CD8-positive, alpha-beta memory T cell (primary cell): ENCODE measurements around the gene KCNJ9. TPM values are rescaled to one million over a fixed set of nuclear protein-coding genes. Genes with fewer than 3 reads are reported as not detected.

Source experiments
- CTCF ChIA-PET: fragments of 350-600 bp; sonication (Branson Sonifier 250); formaldehyde crosslinking; loops from one replicate; lab custom pipeline; 2021; ENCODE audit warnings: antibody characterized with exemption; lab: Charles Lee
- POLR2A ChIA-PET: fragments of 350-600 bp; sonication (Branson Sonifier 250); formaldehyde crosslinking; loops from one replicate; lab custom pipeline; 2021; ENCODE audit warnings: antibody characterized with exemption; lab: Charles Lee
- DNase-seq, 5 donors: peaks; one replicate each; pipeline versions ENCODE4 v3.0.0 to v3.0.0-alpha.2; 2020 to 2022; ENCODE audit warnings: mixed read lengths in 1 of 5
- H3K27ac ChIP-seq: one replicate; pipeline ENCODE4 v1.7.0; 2013; ENCODE audit warnings: low read depth, mild to moderate bottlenecking, low read length, moderate library complexity
- H3K27me3 ChIP-seq: 2 replicates; pipeline ENCODE4 v1.7.0; 2013; ENCODE audit warnings: low read length, mild to moderate bottlenecking; ENCODE audit not compliant: insufficient read depth, poor library complexity, severe bottlenecking
- H3K36me3 ChIP-seq: 2 replicates; pipeline ENCODE4 v1.7.0; 2013; ENCODE audit warnings: mild to moderate bottlenecking, low read length, moderate library complexity; ENCODE audit not compliant: insufficient read depth
- H3K4me1 ChIP-seq: 2 replicates; pipeline ENCODE4 v1.7.0; 2013; ENCODE audit warnings: mild to moderate bottlenecking, low read length, moderate library complexity; ENCODE audit not compliant: insufficient read depth
- H3K4me3 ChIP-seq: 2 replicates; pipeline ENCODE4 v1.7.0; 2013; ENCODE audit warnings: mild to moderate bottlenecking, low read length
- H3K9me3 ChIP-seq: 2 replicates; pipeline ENCODE4 v1.7.0; 2013; ENCODE audit warnings: mild to moderate bottlenecking, low read length
- H3K27ac Mint-ChIP-seq, 8 donors: one replicate each; pipeline ENCODE4 v1.8.0; 2020 to 2021; ENCODE audit warnings: mixed read lengths in 8 of 8, mild to moderate bottlenecking in 6 of 8, inconsistent platforms in 3 of 8, moderate library complexity in 3 of 8
- H3K27me3 Mint-ChIP-seq, 2 donors: one replicate each; pipeline ENCODE4 v1.8.0; 2020 to 2021; ENCODE audit warnings: mixed read lengths in 2 of 2, mild to moderate bottlenecking in 1 of 2, moderate library complexity in 1 of 2
- H3K36me3 Mint-ChIP-seq, 3 donors: one replicate each; pipeline ENCODE4 v1.8.0; 2020 to 2021; ENCODE audit warnings: mixed read lengths in 3 of 3, inconsistent platforms in 1 of 3, mild to moderate bottlenecking in 1 of 3
- H3K4me1 Mint-ChIP-seq, 3 donors: one replicate each; pipeline ENCODE4 v1.8.0; 2020 to 2021; ENCODE audit warnings: mixed read lengths in 3 of 3, inconsistent platforms in 1 of 3, mild to moderate bottlenecking in 1 of 3
- H3K4me3 Mint-ChIP-seq, 7 donors: one replicate each; pipeline ENCODE4 v1.8.0; 2020 to 2021; ENCODE audit warnings: mixed read lengths in 7 of 7, mild to moderate bottlenecking in 6 of 7, moderate library complexity in 4 of 7, inconsistent platforms in 2 of 7
- H3K9me3 Mint-ChIP-seq, 5 donors: one replicate each; pipeline ENCODE4 v1.8.0; 2020 to 2022; ENCODE audit warnings: mixed read lengths in 5 of 5, mild to moderate bottlenecking in 3 of 5, moderate library complexity in 2 of 5, inconsistent platforms in 1 of 5
- polyA plus RNA-seq: library from polyadenylated mRNA; unstranded; fragments of 300-500 nt; fragmentation: Illumina TruSeq; gene quantifications from one replicate; pipeline ENCODE4 v1.2.3, GENCODE V29; 2021
- total RNA-seq, 2 experiments: library from RNA; stranded (reverse); gene quantifications; one replicate each; pipeline ENCODE4 v1.2.3, GENCODE V29; 2021

Gene KCNJ9
- total RNA-seq, result under 1 TPM in 1 of 2 experiments, not detected in 1; 0.04 TPM
- not detected for polyA plus RNA-seq

- Histone ChIP-seq H3K4me1 (peaks cover 3% of the 10 kb centered on the region), H3K4me3 (no peak within 1 kb of the TSS), H3K27me3 (peaks cover 42% of the 10 kb centered on the region), H3K36me3 (no peaks in the 10 kb centered on the region), H3K27ac (no peak within 1 kb of the TSS), H3K9me3 (no peaks in the 10 kb centered on the region)
- peaks cover 35 to 56% of the 10 kb centered on the region in 2 donors for H3K27me3 Mint-ChIP-seq
- H3K27ac Mint-ChIP-seq, result peak within 1 kb of the TSS in 1 of 8 donors; percentile 14
- H3K9me3 Mint-ChIP-seq, result no peaks in the 10 kb centered on the region
- CTCF ChIA-PET, result interaction anchor here (1.1 to 6.9 kb wide), 5 partner anchors 9 to 295 kb away, joined by 3 to 63 read pairs (median 4); partner anchors contain the start of gene KCNJ10
- peaks cover 0 to 7% (median 0%) of the 10 kb centered on the region in 3 donors for H3K36me3 Mint-ChIP-seq
- no peak for DNase-seq
- peaks cover 10 to 14% (median 14%) of the 10 kb centered on the region in 3 donors for H3K4me1 Mint-ChIP-seq
- H3K4me3 Mint-ChIP-seq, result no peak within 1 kb of the TSS
- POLR2A ChIA-PET, result interaction anchor here (1.0 kb wide), 1 partner anchor 17 kb away, joined by 3 read pairs; the partner anchor contains the start of gene IGSF8
Observed at GRCh38 chr1:160081261-160081936, at the start of gene KCNJ9. Gene KCNJ9, plus strand, starts transcription at chr1:160081538. Its CDS starts 2,493 bp downstream, at chr1:160084031.

- H3K27me3 Mint-ChIP-seq, result no peaks in the 10 kb centered on the region
- Histone ChIP-seq H3K27ac (peak overlapping the region; percentile 48), H3K36me3 (no peaks in the 10 kb centered on the region), H3K4me1 (peaks cover 25% of the 10 kb centered on the region), H3K4me3 (peak overlapping the region; percentile 66), H3K27me3 (no peaks in the 10 kb centered on the region), H3K9me3 (no peaks in the 10 kb centered on the region)
- H3K9me3 Mint-ChIP-seq, result no peaks in the 10 kb centered on the region
- POLR2A ChIA-PET, result interaction anchor here (0.5 to 2.0 kb wide), 4 partner anchors 38 to 1947 kb away, joined by 3 to 6 read pairs (median 3); partner anchors contain the start of genes IGSF8 and KCNJ10
- H3K4me1 Mint-ChIP-seq, result peaks cover 37 to 54% (median 43%) of the 10 kb centered on the region in 3 donors
- CTCF ChIA-PET, result interaction anchor here (0.9 to 5.1 kb wide), 4 partner anchors 14 to 251 kb away, joined by 4 to 34 read pairs (median 14); partner anchors contain the start of gene DUSP23
- DNase-seq, result no peak
- H3K36me3 Mint-ChIP-seq, result peaks cover 0 to 11% (median 0%) of the 10 kb centered on the region in 3 donors
- peak overlapping the region; percentile 73 to 98 (median 95) for H3K27ac Mint-ChIP-seq
- H3K4me3 Mint-ChIP-seq, result peak overlapping the region; percentile 93 to 99 (median 96)
Observed at GRCh38 chr1:160032165-160032820, 49.0 kb upstream of the KCNJ9 start.

- H3K4me3 ChIP-seq, result no peak overlapping the region
- DNase-seq, result no peak
- ChIA-PET CTCF (interaction anchor here (1.3 kb wide), 1 partner anchor 14 kb away, joined by 3 read pairs; no protein-coding TSS in a partner anchor), POLR2A (no interaction called here)
- Mint-ChIP-seq H3K4me3 (no peak overlapping the region), H3K27ac (no peak overlapping the region), H3K36me3 (peaks cover 0 to 3% (median 3%) of the 10 kb centered on the region in 3 donors), H3K4me1 (no peaks in the 10 kb centered on the region), H3K27me3 (peaks cover 0 to 24% of the 10 kb centered on the region in 2 donors), H3K9me3 (no peaks in the 10 kb centered on the region)
- H3K27ac ChIP-seq, result no peak overlapping the region
- H3K9me3 ChIP-seq, result no peaks in the 10 kb centered on the region
- no peaks in the 10 kb centered on the region for H3K4me1 ChIP-seq
- H3K27me3 ChIP-seq, result no peaks in the 10 kb centered on the region
- no peaks in the 10 kb centered on the region for H3K36me3 ChIP-seq
Observed at GRCh38 chr1:160040476-160040875, 40.9 kb upstream of the KCNJ9 start.

GRCh38 chr1:160043543-160043942 lies 37.8 kb upstream of the KCNJ9 start:
- Histone ChIP-seq H3K27me3 (no peaks in the 10 kb centered on the region), H3K4me1 (peaks cover 10% of the 10 kb centered on the region), H3K4me3 (no peak overlapping the region), H3K36me3 (no peaks in the 10 kb centered on the region), H3K9me3 (no peaks in the 10 kb centered on the region), H3K27ac (no peak overlapping the region)
- no peaks in the 10 kb centered on the region for H3K9me3 Mint-ChIP-seq
- H3K36me3 Mint-ChIP-seq, result peaks cover 0 to 2% (median 0%) of the 10 kb centered on the region in 3 donors
- peaks cover 10 to 41% of the 10 kb centered on the region in 2 donors for H3K27me3 Mint-ChIP-seq
- no peak for DNase-seq
- H3K4me3 Mint-ChIP-seq, result no peak overlapping the region
- H3K4me1 Mint-ChIP-seq, result peaks cover 10 to 11% (median 10%) of the 10 kb centered on the region in 3 donors
- CTCF ChIA-PET, result interaction anchor here (1.5 kb wide), 1 partner anchor 42 kb away, joined by 4 read pairs; no protein-coding TSS in a partner anchor
- no peak overlapping the region for H3K27ac Mint-ChIP-seq
- POLR2A ChIA-PET, result no interaction called here

- no peaks in the 10 kb centered on the region for H3K27me3 ChIP-seq
- Mint-ChIP-seq H3K4me3 (no peak overlapping the region), H3K4me1 (peaks cover 10 to 11% (median 10%) of the 10 kb centered on the region in 3 donors), H3K9me3 (no peaks in the 10 kb centered on the region), H3K27me3 (peaks cover 12 to 55% of the 10 kb centered on the region in 2 donors), H3K27ac (no peak overlapping the region), H3K36me3 (no peaks in the 10 kb centered on the region)
- H3K27ac ChIP-seq, result no peak overlapping the region
- H3K4me3 ChIP-seq, result no peak overlapping the region
- ChIA-PET CTCF (interaction anchor here (0.7 to 4.5 kb wide), 9 partner anchors 11 to 207 kb away, joined by 3 to 63 read pairs (median 9); partner anchors contain the start of genes KCNJ9 and PIGM), POLR2A (no interaction called here)
- DNase-seq, result no peak
- H3K36me3 ChIP-seq, result no peaks in the 10 kb centered on the region
- H3K9me3 ChIP-seq, result no peaks in the 10 kb centered on the region
- peaks cover 10% of the 10 kb centered on the region for H3K4me1 ChIP-seq
Observed at GRCh38 chr1:160045653-160046052, 35.7 kb upstream of the KCNJ9 start.

GRCh38 chr1:160046494-160047110 lies 34.7 kb upstream of the KCNJ9 start:
- ChIA-PET POLR2A (interaction anchor here (1.1 kb wide), 1 partner anchor 52 kb away, joined by 4 read pairs; the partner anchor contains the start of gene IGSF8), CTCF (interaction anchor here (1.0 to 4.5 kb wide), 19 partner anchors 9 to 257 kb away, joined by 3 to 63 read pairs (median 4); partner anchors contain the start of genes KCNJ10, KCNJ9 and PIGM)
- peaks cover 3% of the 10 kb centered on the region for H3K27me3 ChIP-seq
- H3K27ac Mint-ChIP-seq, result peak overlapping the region in 3 of 8 donors; percentile 20 to 78 (median 62)
- peaks cover 13 to 60% of the 10 kb centered on the region in 2 donors for H3K27me3 Mint-ChIP-seq
- peaks cover 10% of the 10 kb centered on the region for H3K4me1 ChIP-seq
- no peaks in the 10 kb centered on the region for H3K9me3 ChIP-seq
- peak overlapping the region; percentile 7 for H3K4me3 ChIP-seq
- H3K9me3 Mint-ChIP-seq, result no peaks in the 10 kb centered on the region
- peak overlapping the region in 6 of 7 donors; percentile 59 to 80 (median 72) for H3K4me3 Mint-ChIP-seq
- H3K36me3 ChIP-seq, result no peaks in the 10 kb centered on the region
- H3K4me1 Mint-ChIP-seq, result peaks cover 10 to 11% (median 10%) of the 10 kb centered on the region in 3 donors
- H3K27ac ChIP-seq, result no peak overlapping the region
- peak in 3 of 5 donors; percentile 39 to 62 (median 56) for DNase-seq
- H3K36me3 Mint-ChIP-seq, result no peaks in the 10 kb centered on the region
